Measurements from ENCODE around the gene COL23A1. TPM values are rescaled to one million over a fixed set of nuclear protein-coding genes. Genes with fewer than 3 reads are reported as not detected.

The COL23A1 gene
- total RNA-seq, 4 donors from 2014 or later = 0.93 to 4.6 (median 2.4) TPM

DNA sequence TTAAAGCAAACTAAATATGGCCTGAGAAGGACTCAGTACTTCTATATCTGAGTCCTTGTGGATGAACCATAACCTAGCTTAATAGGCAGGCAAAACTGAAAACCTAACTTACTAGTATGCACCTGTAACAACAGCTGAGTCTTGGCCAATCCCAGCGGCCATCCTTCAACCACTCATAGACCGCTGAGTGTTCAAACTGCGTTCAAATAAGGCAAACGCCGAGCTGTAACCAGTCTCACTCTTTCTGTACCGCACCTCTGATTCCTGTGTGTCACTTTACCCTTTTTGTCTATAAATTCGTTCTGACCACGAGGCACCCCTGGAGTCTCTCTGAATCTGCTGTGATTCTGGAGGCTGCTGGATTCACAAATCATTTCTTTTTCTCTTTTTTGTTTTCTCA, 170.5 kb downstream of the COL23A1 start:
- H3K27me3 ChIP-seq = no peaks in the 10 kb centered on the region
- no peaks in the 10 kb centered on the region for H3K9me3 ChIP-seq
- H3K4me3 ChIP-seq = no peak overlapping the region
- TF ChIP-seq POLR2A (IDR thresholded peaks at IDR 0.05) = no peak
- no peak for TF ChIP-seq CTCF (IDR thresholded peaks at IDR 0.05)
- H3K27ac ChIP-seq = no peak overlapping the region
- no peak for ATAC-seq
- no peaks in the 10 kb centered on the region for H3K36me3 ChIP-seq
- H3K4me1 ChIP-seq = no peaks in the 10 kb centered on the region
- 41 to 54% methylated on average over 3 to 8 of the region's 8 CpGs for WGBS, 2 donors (ENCODE audit: low coverage in 1 of 2)

DNA sequence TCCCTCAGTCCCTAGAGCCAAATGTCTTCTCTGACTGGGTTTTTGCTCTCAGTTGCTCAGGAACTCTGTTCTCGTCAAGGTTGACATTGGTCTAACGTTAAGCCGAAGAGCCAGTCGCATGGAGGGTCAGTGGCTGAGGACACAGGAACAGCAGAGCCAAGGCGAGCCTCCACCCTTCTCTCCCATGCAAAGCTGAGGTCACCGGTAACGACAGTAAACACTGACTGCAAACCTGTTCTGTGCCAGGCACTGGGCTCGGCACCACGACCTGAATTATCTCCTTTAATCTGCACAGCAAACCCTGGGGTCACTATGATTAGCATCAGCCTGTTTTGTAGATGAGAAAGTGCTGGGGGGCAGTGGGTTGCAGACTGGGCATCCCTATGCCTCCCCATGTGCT, 171.0 kb downstream of the COL23A1 start:
- H3K27me3 ChIP-seq = no peaks in the 10 kb centered on the region
- H3K36me3 ChIP-seq = no peaks in the 10 kb centered on the region
- no peaks in the 10 kb centered on the region for H3K9me3 ChIP-seq
- H3K4me1 ChIP-seq = no peaks in the 10 kb centered on the region
- no peak for TF ChIP-seq POLR2AphosphoS5 (IDR thresholded peaks at IDR 0.05)
- no peak for TF ChIP-seq EP300 (IDR thresholded peaks at IDR 0.05)
- TF ChIP-seq POLR2A (IDR thresholded peaks at IDR 0.05) = no peak
- no peak for TF ChIP-seq CTCF (IDR thresholded peaks at IDR 0.05)
- 82% methylated on average over 5 of the region's 9 CpGs; no CpG with 5 or more reads in 1 of the 2 donors for WGBS, 2 donors (ENCODE audit: low coverage in 1 of 2)
- no peak overlapping the region for H3K27ac ChIP-seq
- H3K4me3 ChIP-seq = no peak overlapping the region
- ATAC-seq = no peak

DNA sequence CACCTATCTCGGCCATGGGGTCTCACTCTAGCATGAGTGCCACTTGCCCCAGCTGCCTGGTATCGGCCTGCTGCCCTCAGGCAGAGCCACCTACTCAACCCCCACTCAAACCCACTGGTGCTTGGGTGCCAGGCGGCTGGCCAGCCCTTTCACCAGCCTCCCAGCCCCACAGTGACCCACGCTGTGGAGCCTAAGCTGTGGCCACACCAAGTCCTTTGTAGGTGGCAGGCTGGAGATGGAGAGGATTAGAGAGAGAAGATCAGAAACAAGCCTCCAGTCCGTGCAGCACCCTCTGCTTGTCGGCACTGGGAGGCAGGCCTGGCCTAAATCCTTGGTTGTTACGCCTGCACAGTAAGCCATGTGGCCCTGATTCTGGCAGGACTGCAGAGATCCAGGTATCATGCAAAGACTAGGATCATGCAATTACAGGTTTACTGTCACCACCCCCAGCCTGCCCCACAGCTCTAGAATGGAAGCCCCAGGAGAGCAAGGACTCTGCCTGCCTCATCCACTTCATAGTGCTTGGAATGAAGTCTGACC, 171.7 kb downstream of the COL23A1 start:
- Histone ChIP-seq H3K9me3 (no peaks in the 10 kb centered on the region), H3K4me3 (no peak overlapping the region), H3K27me3 (no peaks in the 10 kb centered on the region), H3K36me3 (no peaks in the 10 kb centered on the region), H3K27ac (no peak overlapping the region), H3K4me1 (no peaks in the 10 kb centered on the region)
- ATAC-seq = no peak
- TF ChIP-seq POLR2A (IDR thresholded peaks at IDR 0.05) = no peak
- TF ChIP-seq CTCF (IDR thresholded peaks at IDR 0.05) = no peak
- no peak for TF ChIP-seq EP300 (IDR thresholded peaks at IDR 0.05)
- no peak for TF ChIP-seq POLR2AphosphoS5 (IDR thresholded peaks at IDR 0.05)
- no CpG with 5 or more reads among the region's 7 CpGs for WGBS, 2 donors (ENCODE audit: low coverage in 1 of 2)

DNA sequence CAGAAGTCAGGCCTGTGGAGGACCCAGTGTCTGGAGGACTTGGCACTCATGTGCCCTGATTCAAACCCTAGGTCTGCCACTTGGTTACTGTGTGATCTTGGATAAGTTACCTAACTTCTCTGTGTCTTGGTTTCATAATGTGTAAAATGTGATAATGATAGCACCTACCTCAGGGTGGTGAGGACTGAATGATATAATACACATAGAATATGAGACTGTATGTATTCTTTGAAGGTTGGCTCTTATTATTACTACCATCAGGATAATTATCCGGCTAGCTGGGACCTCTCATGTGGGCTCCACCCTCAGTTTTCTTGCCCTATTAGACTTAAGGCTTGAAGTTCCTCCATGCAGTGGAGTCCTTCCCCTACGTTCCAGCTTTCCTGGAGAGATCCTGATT, 172.2 kb downstream of the COL23A1 start:
- Histone ChIP-seq H3K27ac (no peak overlapping the region), H3K27me3 (no peaks in the 10 kb centered on the region), H3K4me3 (no peak overlapping the region), H3K9me3 (no peaks in the 10 kb centered on the region), H3K4me1 (no peaks in the 10 kb centered on the region), H3K36me3 (no peaks in the 10 kb centered on the region)
- no peak for ATAC-seq
- 86 to 100% methylated on average over 1 to 2 of the region's 2 CpGs for WGBS, 2 donors (ENCODE audit: low coverage in 1 of 2)
- TF ChIP-seq CTCF (IDR thresholded peaks at IDR 0.05) = no peak
- no peak for TF ChIP-seq EP300 (IDR thresholded peaks at IDR 0.05)
- no peak for TF ChIP-seq POLR2A (IDR thresholded peaks at IDR 0.05)
- no peak for TF ChIP-seq POLR2AphosphoS5 (IDR thresholded peaks at IDR 0.05)

DNA sequence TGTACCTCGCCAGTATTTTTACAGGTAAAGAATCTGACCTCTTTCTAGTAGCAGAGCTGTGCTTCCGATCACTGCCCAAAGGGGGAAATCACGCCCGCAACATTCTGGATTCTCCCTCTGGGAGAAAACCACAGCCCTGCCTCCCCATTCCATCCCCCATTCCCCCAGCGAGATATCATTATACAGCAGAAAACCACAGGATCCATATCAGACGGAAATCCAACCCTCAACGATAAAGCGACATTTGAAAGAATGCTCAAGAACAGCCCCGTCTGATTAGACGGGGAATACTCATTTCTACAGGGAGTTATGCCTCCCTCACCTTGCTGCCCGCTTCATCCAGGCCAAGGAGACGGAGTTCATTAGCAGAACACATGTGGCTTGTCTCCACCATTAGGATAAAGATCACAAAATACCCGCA, 172.8 kb downstream of the COL23A1 start:
- ATAC-seq = no peak
- Histone ChIP-seq H3K4me3 (no peak overlapping the region), H3K9me3 (no peaks in the 10 kb centered on the region), H3K36me3 (no peaks in the 10 kb centered on the region), H3K27me3 (no peaks in the 10 kb centered on the region), H3K27ac (no peak overlapping the region), H3K4me1 (no peaks in the 10 kb centered on the region)
- TF ChIP-seq EP300 (IDR thresholded peaks at IDR 0.05) (no peak), POLR2A (IDR thresholded peaks at IDR 0.05) (no peak), POLR2AphosphoS5 (IDR thresholded peaks at IDR 0.05) (no peak), CTCF (IDR thresholded peaks at IDR 0.05) (no peak)
- 77 to 86% methylated on average over 5 to 9 of the region's 13 CpGs for WGBS, 2 donors (ENCODE audit: low coverage in 1 of 2)

All from gastroesophageal sphincter (tissue), 4 donors.